Peyer's patch (tissue), 4 donors: Measurements from ENCODE around the gene TMEM132D. TPM values are rescaled to one million over a fixed set of nuclear protein-coding genes. Genes with fewer than 3 reads are reported as not detected.

Source experiments
- DNase-seq, 3 donors: peaks; one replicate each; pipeline ENCODE4 v3.0.0-alpha.2; 2017 to 2019
- H3K27ac ChIP-seq, 4 donors: fragments of 200-600 bp; sonication (generic); one replicate each; pipeline ENCODE4 v1.5.1; 2016 to 2019
- H3K27me3 ChIP-seq, 2 donors: fragments of 200-600 bp; sonication (generic); one replicate each; pipeline ENCODE4 v1.5.1; 2019
- H3K36me3 ChIP-seq, 3 donors: fragments of 200-600 bp; sonication (generic); one replicate each; pipeline ENCODE4 v1.5.1; 2016 to 2019
- H3K4me1 ChIP-seq, 4 donors: fragments of 200-600 bp; sonication (generic); one replicate each; pipeline ENCODE4 v1.5.1; 2016 to 2019
- H3K4me3 ChIP-seq, 4 donors: fragments of 200-600 bp; sonication (generic); 1 replicate in 3 of 4; 2 replicates in 1 of 4; pipeline ENCODE4 v1.5.1; 2016 to 2019; ENCODE audit warnings: mild to moderate bottlenecking in 1 of 4
- H3K9me3 ChIP-seq, 4 donors: fragments of 200-600 bp; sonication (generic); one replicate each; pipeline ENCODE4 v1.5.1; 2016 to 2019; ENCODE audit warnings: mild to moderate bottlenecking in 1 of 4
- CTCF ChIP-seq, 6 experiments: fragments of 450-650 bp in 4 of 6; fragments of 200-600 bp in 2 of 6; sonication (generic) in 1 of 6; IDR thresholded peaks; one replicate each; pipeline ENCODE4 v1.5.1; 2017 to 2019; ENCODE audit warnings: antibody characterized with exemption in 6 of 6, mild to moderate bottlenecking in 3 of 6, moderate library complexity in 1 of 6
- POLR2A ChIP-seq, 2 donors: fragments of 450-650 bp; IDR thresholded peaks; one replicate each; pipeline ENCODE4 v1.5.1; 2017; ENCODE audit warnings: antibody characterized with exemption in 2 of 2, mild to moderate bottlenecking in 2 of 2, moderate library complexity in 2 of 2
- total RNA-seq, 4 donors: library from RNA; depleted of rRNA; stranded (reverse); fragments of >200 nt; gene quantifications; one replicate each; pipeline ENCODE4 v1.1.0, GENCODE V29; 2016

Gene TMEM132D
- total RNA-seq, 4 donors from 2014 or later = 0.27 to 1.7 (median 0.41) TPM

- H3K27ac ChIP-seq = no peak overlapping the region
- TF ChIP-seq POLR2A (IDR thresholded peaks at IDR 0.05) (no peak), CTCF (IDR thresholded peaks at IDR 0.05) (no peak)
These were observed 830.5 kb downstream of the TMEM132D start for GRCh38 chr12:129073157-129073915.

GRCh38 chr12:129071362-129071761 lies 832.5 kb downstream of the TMEM132D start:
- DNase-seq = no peak
- H3K4me1 ChIP-seq = no peaks in the 10 kb centered on the region
- TF ChIP-seq CTCF (IDR thresholded peaks at IDR 0.05) (no peak), POLR2A (IDR thresholded peaks at IDR 0.05) (no peak)
- H3K27me3 ChIP-seq = no peaks in the 10 kb centered on the region
- H3K4me3 ChIP-seq = no peak overlapping the region
- H3K36me3 ChIP-seq = no peaks in the 10 kb centered on the region
- H3K27ac ChIP-seq = no peak overlapping the region
- H3K9me3 ChIP-seq = no peaks in the 10 kb centered on the region

More at GRCh38 chr12:129073157-129073915, 830.5 kb downstream of the TMEM132D start:
- no peak for DNase-seq
- no peak overlapping the region for H3K4me3 ChIP-seq
- H3K27me3 ChIP-seq = no peaks in the 10 kb centered on the region
- H3K36me3 ChIP-seq = no peaks in the 10 kb centered on the region
- no peaks in the 10 kb centered on the region for H3K4me1 ChIP-seq
- no peaks in the 10 kb centered on the region for H3K9me3 ChIP-seq

GRCh38 chr12:129069886-129070285 lies 833.9 kb downstream of the TMEM132D start:
- Histone ChIP-seq H3K4me3 (no peak overlapping the region), H3K27ac (no peak overlapping the region), H3K27me3 (no peaks in the 10 kb centered on the region), H3K36me3 (no peaks in the 10 kb centered on the region), H3K4me1 (no peaks in the 10 kb centered on the region), H3K9me3 (no peaks in the 10 kb centered on the region)
- TF ChIP-seq CTCF (IDR thresholded peaks at IDR 0.05) = no peak
- TF ChIP-seq POLR2A (IDR thresholded peaks at IDR 0.05) = no peak
- no peak for DNase-seq

- TF ChIP-seq CTCF (IDR thresholded peaks at IDR 0.05) (no peak), POLR2A (IDR thresholded peaks at IDR 0.05) (no peak)
- no peak overlapping the region for H3K27ac ChIP-seq
- no peak for DNase-seq
- no peaks in the 10 kb centered on the region for H3K9me3 ChIP-seq
- H3K4me1 ChIP-seq = no peaks in the 10 kb centered on the region
- H3K4me3 ChIP-seq = no peak overlapping the region
- no peaks in the 10 kb centered on the region for H3K27me3 ChIP-seq
- no peaks in the 10 kb centered on the region for H3K36me3 ChIP-seq
These were observed 835.1 kb downstream of the TMEM132D start for GRCh38 chr12:129068684-129069083.

GRCh38 chr12:129067491-129067890 lies 836.3 kb downstream of the TMEM132D start:
- DNase-seq = no peak
- H3K9me3 ChIP-seq = no peaks in the 10 kb centered on the region
- no peaks in the 10 kb centered on the region for H3K4me1 ChIP-seq
- H3K27ac ChIP-seq = no peak overlapping the region
- no peaks in the 10 kb centered on the region for H3K36me3 ChIP-seq
- H3K27me3 ChIP-seq = no peaks in the 10 kb centered on the region
- TF ChIP-seq POLR2A (IDR thresholded peaks at IDR 0.05) (no peak), CTCF (IDR thresholded peaks at IDR 0.05) (no peak)
- H3K4me3 ChIP-seq = no peak overlapping the region
